Stomach (tissue), 9 donors: ENCODE data around the gene ZBTB32. TPM values are rescaled to one million over a fixed set of nuclear protein-coding genes. Genes with fewer than 3 reads are reported as not detected.
A peak's percentile ranks its signal among the peaks of the same experiment; 100 is the strongest.

Experiments used
- DNase-seq, 2 donors: peaks; one replicate each; pipeline versions ENCODE4 v3.0.0 to v3.0.0-alpha.2; 2013 to 2019
- H3K27ac ChIP-seq, 5 donors: fragments of 200-600 bp in 4 of 5; sonication (generic) in 4 of 5; one replicate each; pipeline ENCODE4 v1.5.1; 2013 to 2019; ENCODE audit warnings: mild to moderate bottlenecking in 1 of 5, moderate library complexity in 1 of 5
- H3K27me3 ChIP-seq, 3 donors: fragments of 200-600 bp; sonication (generic); one replicate each; pipeline ENCODE4 v1.5.1; 2017 to 2019; ENCODE audit warnings: mixed run types in 1 of 3
- H3K36me3 ChIP-seq, 4 donors: fragments of 200-600 bp; sonication (generic); 1 replicate in 3 of 4; 2 replicates in 1 of 4; pipeline ENCODE4 v1.5.1; 2016 to 2019
- H3K4me1 ChIP-seq, 4 donors: fragments of 200-600 bp; sonication (generic); one replicate each; pipeline ENCODE4 v1.5.1; 2016 to 2019
- H3K4me3 ChIP-seq, 4 donors: fragments of 200-600 bp; sonication (generic) in 3 of 4; one replicate each; pipeline ENCODE4 v1.5.1; 2016 to 2019; ENCODE audit warnings: mild to moderate bottlenecking in 1 of 4
- H3K9me3 ChIP-seq, 4 donors: fragments of 200-600 bp; sonication (generic); one replicate each; pipeline ENCODE4 v1.5.1; 2016 to 2019
- CTCF ChIP-seq, 7 experiments: fragments of 450-650 bp in 4 of 7; fragments of 200-600 bp in 3 of 7; sonication (generic) in 3 of 7; IDR thresholded peaks; one replicate each; pipeline ENCODE4 v1.5.1; 2016 to 2019; ENCODE audit warnings: antibody characterized with exemption in 7 of 7, control low read depth in 2 of 7, mild to moderate bottlenecking in 1 of 7
- EP300 ChIP-seq: sonication (generic); formaldehyde crosslinking; IDR thresholded peaks from one replicate; pipeline ENCODE4 v1.6.1; 2017; ENCODE audit warnings: antibody characterized with exemption
- POLR2A ChIP-seq, 4 donors: fragments of 450-650 bp; IDR thresholded peaks; one replicate each; pipeline ENCODE4 v1.6.1; 2016; ENCODE audit warnings: antibody characterized with exemption in 4 of 4, control low read depth in 2 of 4, mild to moderate bottlenecking in 1 of 4, moderate library complexity in 1 of 4
- POLR2AphosphoS5 ChIP-seq, 3 donors: sonication (generic); formaldehyde crosslinking; IDR thresholded peaks; one replicate each; pipeline ENCODE4 v1.6.1; 2016; ENCODE audit warnings: antibody characterized with exemption in 3 of 3
- WGBS, 5 donors: extraction: QIAGEN DNeasy Blood & Tissue Kit in 3 of 5; methylation state at CpG; one replicate each; pipeline versions ENCODE4 v1.1.5 to v1.1.7; 2013 to 2018; 5-methylcytosine and 5-hydroxymethylcytosine counted together
- intact Hi-C: fragments of 100-400 bp; cut with DNase I; formaldehyde crosslinking; loops from one replicate; pipeline ENCODE4 v1.15.1; 2023; ENCODE audit warnings: low total_unique reads
- polyA plus RNA-seq, 3 donors: library from polyadenylated mRNA; stranded (reverse); fragments of 200-250 nt; gene quantifications; one replicate each; pipeline ENCODE4 v1.2.3, GENCODE V29; 2013
- total RNA-seq, 5 donors: library from RNA; depleted of rRNA; stranded (reverse); fragments of >200 nt; gene quantifications; one replicate each; pipeline versions ENCODE4 v1.1.0 to v1.2.3, GENCODE V29; 2014 to 2016
- donor health status: healthy with polysubstance abuse.
- donor health status: Bipolar disorder and iron deficiency.
- donor health status: healthy.

The ZBTB32 gene
- total and polyA plus RNA-seq, 8 donors, result 0.43 to 8.2 (median 0.46) TPM; not detected in 5

GRCh38 chr19:35670686-35671085 is 33.7 kb upstream of the ZBTB32 start:
- WGBS, 5 donors, result 67 to 95% (median 86%) methylated on average over 1 of the region's 1 CpG
- Histone ChIP-seq H3K9me3 (no peaks in the 10 kb centered on the region), H3K36me3 (peaks cover 0 to 6% (median under 1%) of the 10 kb centered on the region in 4 donors), H3K4me1 (peaks cover 0 to 7% (median 6%) of the 10 kb centered on the region in 4 donors), H3K4me3 (no peak overlapping the region), H3K27ac (no peak overlapping the region), H3K27me3 (peaks cover 0 to 56% (median 16%) of the 10 kb centered on the region in 3 donors)
- DNase-seq, result no peak
- intact Hi-C loops, result no loop called here
- TF ChIP-seq EP300 (no peak), POLR2A (IDR thresholded peaks at IDR 0.05) (no peak), POLR2AphosphoS5 (IDR thresholded peaks at IDR 0.05) (no peak), CTCF (IDR thresholded peaks at IDR 0.05) (no peak)

GRCh38 chr19:35671818-35672217 is 32.5 kb upstream of the ZBTB32 start:
- peaks cover 0 to 7% (median 6%) of the 10 kb centered on the region in 4 donors for H3K4me1 ChIP-seq
- H3K4me3 ChIP-seq, result no peak overlapping the region
- H3K27ac ChIP-seq, result no peak overlapping the region
- H3K27me3 ChIP-seq, result peaks cover 0 to 65% (median 18%) of the 10 kb centered on the region in 3 donors
- WGBS, 5 donors, result 17 to 35% (median 24%) methylated on average over 3 of the region's 3 CpGs
- no peak for TF ChIP-seq POLR2AphosphoS5 (IDR thresholded peaks at IDR 0.05)
- no peak for TF ChIP-seq EP300
- no peak for TF ChIP-seq CTCF (IDR thresholded peaks at IDR 0.05)
- no peak for TF ChIP-seq POLR2A (IDR thresholded peaks at IDR 0.05)
- DNase-seq, result no peak
- H3K9me3 ChIP-seq, result no peaks in the 10 kb centered on the region
- H3K36me3 ChIP-seq, result no peaks in the 10 kb centered on the region
- intact Hi-C loops, result no loop called here

- no peak overlapping the region for H3K27ac ChIP-seq
- intact Hi-C loops, result no loop called here
- no peaks in the 10 kb centered on the region for H3K36me3 ChIP-seq
- H3K4me1 ChIP-seq, result peaks cover 0 to 7% (median 6%) of the 10 kb centered on the region in 4 donors
- TF ChIP-seq POLR2A (IDR thresholded peaks at IDR 0.05) (no peak), CTCF (IDR thresholded peaks at IDR 0.05) (no peak), POLR2AphosphoS5 (IDR thresholded peaks at IDR 0.05) (no peak), EP300 (no peak)
- WGBS, 5 donors, result 3 to 10% (median 5%) methylated on average over 24 to 39 of the region's 39 CpGs
- peak in 1 of 2 donors; percentile 43 for DNase-seq
- peak overlapping the region; percentile 13 to 39 (median 30) for H3K4me3 ChIP-seq
- H3K9me3 ChIP-seq, result no peaks in the 10 kb centered on the region
- peaks cover 0 to 71% (median 18%) of the 10 kb centered on the region in 3 donors for H3K27me3 ChIP-seq
Measured at GRCh38 chr19:35673121-35673804, 31.1 kb upstream of the ZBTB32 start.

- no peak for DNase-seq
- no peaks in the 10 kb centered on the region for H3K9me3 ChIP-seq
- WGBS, 5 donors, result 70 to 79% (median 75%) methylated on average over 15 of the region's 15 CpGs
- no peaks in the 10 kb centered on the region for H3K36me3 ChIP-seq
- peaks cover 0 to 7% (median 6%) of the 10 kb centered on the region in 4 donors for H3K4me1 ChIP-seq
- intact Hi-C loops, result loop anchor here (5.0 kb wide), 1 partner anchor 242 kb away; no protein-coding TSS in a partner anchor
- no peak overlapping the region for H3K27ac ChIP-seq
- H3K27me3 ChIP-seq, result peaks cover 0 to 58% (median 18%) of the 10 kb centered on the region in 3 donors
- H3K4me3 ChIP-seq, result no peak overlapping the region
- TF ChIP-seq POLR2AphosphoS5 (IDR thresholded peaks at IDR 0.05) (no peak), CTCF (IDR thresholded peaks at IDR 0.05) (no peak)
Measured at GRCh38 chr19:35675589-35676140, 28.7 kb upstream of the ZBTB32 start.
